NB4 (cell line): ENCODE measurements around the gene IL36A.

ENCODE experiments used
- DNase-seq: peaks from one replicate; pipeline ENCODE4 v3.0.0; 2010; ENCODE audit warnings: low read depth
- H3K4me3 ChIP-seq: one replicate; pipeline ENCODE4 v1.5.1; 2011; ENCODE audit warnings: mild to moderate bottlenecking, low read depth, low read length, moderate library complexity
- CTCF ChIP-seq: IDR thresholded peaks from one replicate; pipeline ENCODE4 v1.5.1; 2012; ENCODE audit warnings: low read depth, low read length
- MAX ChIP-seq: IDR thresholded peaks from 2 replicates; pipeline ENCODE4 v1.6.1; 2011; ENCODE audit warnings: low read depth, low read length
- MYC ChIP-seq: IDR thresholded peaks from 2 replicates; pipeline ENCODE4 v1.6.1; 2011; ENCODE audit warnings: low read depth, low read length
- POLR2A ChIP-seq: IDR thresholded peaks from 2 replicates; pipeline ENCODE4 v1.6.1; 2011; ENCODE audit warnings: mild to moderate bottlenecking; ENCODE audit not compliant: insufficient read length; ENCODE audit errors: extremely low read depth

The IL36A gene

GRCh38 chr2:112962308-112963175, 42.7 kb upstream of the IL36A start:
- no peak overlapping the region for H3K4me3 ChIP-seq
- DNase-seq = no peak
- TF ChIP-seq CTCF = no peak
- TF ChIP-seq POLR2A = no peak
- TF ChIP-seq MYC = no peak
- no peak for TF ChIP-seq MAX

DNA sequence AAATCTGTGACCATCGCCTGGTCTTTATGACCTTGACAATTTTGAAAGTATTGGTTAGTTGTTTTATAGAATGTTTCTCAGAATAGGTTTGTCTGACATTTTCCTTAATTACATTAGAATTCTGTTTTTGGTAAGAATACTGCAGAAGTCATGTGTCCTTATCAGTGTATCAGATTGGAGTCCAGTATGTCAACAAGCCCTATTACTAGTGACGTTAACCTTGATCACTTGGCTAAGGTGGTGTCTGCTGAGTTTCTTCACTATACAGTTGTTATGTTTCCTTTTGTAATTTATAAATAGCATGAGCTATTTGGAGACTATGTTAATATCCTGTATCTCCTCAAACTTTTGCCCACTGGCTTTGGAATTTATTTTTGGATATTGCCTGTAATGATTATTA, 38.2 kb upstream of the IL36A start:
- no peak for TF ChIP-seq MYC
- TF ChIP-seq POLR2A = no peak
- DNase-seq = no peak
- no peak overlapping the region for H3K4me3 ChIP-seq

DNA sequence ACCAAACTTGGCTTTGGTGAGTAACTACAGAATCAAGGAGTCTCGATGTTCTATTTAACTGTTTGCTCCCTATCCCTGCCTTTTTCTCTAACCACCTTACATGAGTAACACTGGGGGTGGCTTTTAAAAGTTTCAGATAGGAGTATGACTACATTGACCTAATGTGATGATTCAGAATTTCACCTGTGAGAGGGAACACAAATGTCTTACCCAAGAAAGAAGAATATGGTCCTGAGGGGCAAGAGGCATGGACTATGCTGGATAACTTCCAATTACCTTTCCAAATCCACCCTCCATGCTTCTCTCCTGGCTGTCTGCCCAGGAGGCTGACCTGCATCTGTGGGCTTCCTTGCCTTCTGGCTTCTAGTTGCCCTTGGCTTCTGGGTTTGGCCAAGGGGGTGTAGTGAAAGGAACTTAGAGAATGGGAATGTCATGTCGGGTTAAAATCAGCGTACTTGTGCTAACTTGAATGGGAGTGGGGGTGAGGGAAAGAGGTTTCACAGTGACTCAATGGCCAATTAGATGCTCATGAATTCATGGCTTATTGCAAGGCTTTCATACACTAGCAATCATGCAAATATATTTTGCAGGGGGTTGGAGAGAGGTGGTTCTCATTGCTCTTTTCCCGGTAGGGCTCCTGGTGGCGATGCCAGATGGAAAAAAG, 32.7 kb upstream of the IL36A start:
- DNase-seq = no peak

DNA sequence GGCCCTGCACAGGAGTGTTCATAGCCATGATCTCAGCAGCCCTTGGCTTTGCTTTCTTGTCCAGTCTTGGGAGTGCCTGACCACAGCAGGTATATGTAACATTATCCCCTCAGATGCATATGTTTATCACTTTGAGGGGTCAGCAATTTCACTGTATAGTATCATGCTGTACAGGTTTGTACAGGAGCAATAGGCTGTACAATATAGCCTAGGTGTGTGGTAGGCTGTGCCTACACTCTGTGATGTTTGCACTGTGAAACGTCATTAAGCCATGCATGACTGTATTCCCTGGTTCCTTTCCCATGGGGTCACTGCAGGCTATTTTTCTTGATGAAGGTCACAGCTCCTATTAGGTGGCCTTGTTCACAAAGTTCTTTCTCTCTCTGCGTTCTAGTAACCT, 32.1 kb upstream of the IL36A start:
- no peak for TF ChIP-seq CTCF
- no peak for TF ChIP-seq MYC
- no peak for TF ChIP-seq MAX
- TF ChIP-seq POLR2A = no peak

More for the DNA sequence above, 32.7 kb upstream of the IL36A start:
- TF ChIP-seq POLR2A (no peak), MAX (no peak), CTCF (no peak), MYC (no peak)
- H3K4me3 ChIP-seq = no peak overlapping the region

GRCh38 chr2:112977559-112978056, 27.7 kb upstream of the IL36A start, which contains the start of gene IL36G:
Gene IL36G, plus strand, starts transcription at chr2:112978006. Its CDS starts 633 bp downstream, at chr2:112978639.
- TF ChIP-seq MYC (no peak), MAX (no peak), POLR2A (no peak), CTCF (no peak)
- H3K4me3 ChIP-seq = no peak within 1 kb of the TSS
- DNase-seq = no peak

More for the DNA sequence above, 32.1 kb upstream of the IL36A start:
- H3K4me3 ChIP-seq = no peak overlapping the region
- DNase-seq = no peak

- no peak overlapping the region for H3K4me3 ChIP-seq
- no peak for TF ChIP-seq POLR2A
- TF ChIP-seq CTCF = no peak
- TF ChIP-seq MYC = no peak
- no peak for TF ChIP-seq MAX
- no peak for DNase-seq
These were observed 25.5 kb upstream of the IL36A start for GRCh38 chr2:112979731-112980130.
